Suprapubic skin (tissue), 4 donors: ENCODE measurements around the gene NUP37.

Source experiments
- CTCF ChIP-seq, 2 donors: fragments of 200-600 bp in 1 of 2; fragments of 450-650 bp in 1 of 2; sonication (generic) in 1 of 2; IDR thresholded peaks; one replicate each; pipeline ENCODE4 v1.5.1; 2016 to 2019; ENCODE audit warnings: antibody characterized with exemption in 2 of 2, mild to moderate bottlenecking in 1 of 2, moderate library complexity in 1 of 2
- EP300 ChIP-seq: sonication (generic); formaldehyde crosslinking; IDR thresholded peaks from one replicate; pipeline ENCODE4 v1.6.1; 2017; ENCODE audit warnings: antibody characterized with exemption
- POLR2A ChIP-seq, 2 donors: fragments of 450-650 bp; IDR thresholded peaks; one replicate each; pipeline ENCODE4 v1.6.1; 2017; ENCODE audit warnings: antibody characterized with exemption in 2 of 2, mild to moderate bottlenecking in 2 of 2, moderate library complexity in 2 of 2
- POLR2AphosphoS5 ChIP-seq, 3 donors: sonication (generic); formaldehyde crosslinking; IDR thresholded peaks; one replicate each; pipeline ENCODE4 v1.6.1; 2017; ENCODE audit warnings: antibody characterized with exemption in 3 of 3

- TF ChIP-seq CTCF (IDR thresholded peaks at IDR 0.05): no peak
- no peak for TF ChIP-seq POLR2A (IDR thresholded peaks at IDR 0.05)
- TF ChIP-seq EP300: no peak
- no peak for TF ChIP-seq POLR2AphosphoS5 (IDR thresholded peaks at IDR 0.05)
These were observed 66.9 kb downstream of the NUP37 start for GRCh38 chr12:102053062-102053349.
